Uterus (tissue), 4 donors: ENCODE measurements around the gene TSNAX. TPM values are rescaled to one million over a fixed set of nuclear protein-coding genes. Genes with fewer than 3 reads are reported as not detected.

Source experiments
- DNase-seq, 2 donors: peaks; one replicate each; pipeline ENCODE4 v3.0.0-alpha.2; 2019 to 2020
- H3K27ac ChIP-seq, 2 donors: fragments of 200-600 bp; sonication (generic); 1 replicate in 1 of 2; 2 replicates in 1 of 2; pipeline ENCODE4 v1.5.1; 2016 to 2018
- H3K27me3 ChIP-seq, 2 donors: fragments of 200-600 bp; sonication (generic); one replicate each; pipeline ENCODE4 v1.5.1; 2018 to 2019; ENCODE audit warnings: control low read depth in 1 of 2
- H3K36me3 ChIP-seq, 2 donors: fragments of 200-600 bp; sonication (generic); one replicate each; pipeline ENCODE4 v1.5.1; 2019; ENCODE audit warnings: control low read depth in 1 of 2
- H3K4me1 ChIP-seq, 2 donors: fragments of 200-600 bp; sonication (generic); one replicate each; pipeline ENCODE4 v1.5.1; 2018 to 2019; ENCODE audit warnings: control low read depth in 1 of 2
- H3K4me3 ChIP-seq, 2 donors: fragments of 200-600 bp; sonication (generic); 1 replicate in 1 of 2; 2 replicates in 1 of 2; pipeline ENCODE4 v1.5.1; 2018 to 2019; ENCODE audit warnings: mild to moderate bottlenecking in 1 of 2
- H3K9me3 ChIP-seq, 2 donors: fragments of 200-600 bp; sonication (generic); one replicate each; pipeline ENCODE4 v1.5.1; 2019; ENCODE audit warnings: control low read depth in 1 of 2
- CTCF ChIP-seq, 4 experiments: fragments of 200-600 bp in 2 of 4; fragments of 450-650 bp in 2 of 4; sonication (generic) in 2 of 4; IDR thresholded peaks; one replicate each; pipeline ENCODE4 v1.5.1; 2016 to 2019; ENCODE audit warnings: antibody characterized with exemption in 4 of 4, mild to moderate bottlenecking in 2 of 4, moderate library complexity in 1 of 4
- POLR2A ChIP-seq, 2 donors: fragments of 450-650 bp; IDR thresholded peaks; one replicate each; pipeline ENCODE4 v1.6.1; 2016; ENCODE audit warnings: antibody characterized with exemption in 2 of 2, mild to moderate bottlenecking in 1 of 2, moderate library complexity in 1 of 2
- intact Hi-C: fragments of 100-400 bp; cut with DNase I; formaldehyde crosslinking; loops from one replicate; pipeline ENCODE4 v1.15.1; 2023; ENCODE audit warnings: low total_unique reads
- total RNA-seq, 4 donors: library from RNA; depleted of rRNA in 3 of 4; stranded (reverse); fragments of >200 nt in 3 of 4; gene quantifications; one replicate each; pipeline versions ENCODE4 v1.1.0 to v1.2.4, GENCODE V29; 2014 to 2023
- donor health status: DM: yes; HTN: yes; CAD: no.

The TSNAX gene
- total RNA-seq, 4 donors from 2014 or later: 30.6 to 142 (median 63.9) TPM

- Histone ChIP-seq H3K9me3 (no peaks in the 10 kb centered on the region), H3K4me1 (no peaks in the 10 kb centered on the region), H3K27me3 (no peaks in the 10 kb centered on the region), H3K27ac (no peak overlapping the region), H3K4me3 (no peak overlapping the region), H3K36me3 (no peaks in the 10 kb centered on the region)
- TF ChIP-seq CTCF (IDR thresholded peaks at IDR 0.05) (no peak), POLR2A (IDR thresholded peaks at IDR 0.05) (no peak)
- intact Hi-C loops: no loop called here
- DNase-seq: no peak
These were observed 54.9 kb downstream of the TSNAX start for GRCh38 chr1:231583376-231583775.

GRCh38 chr1:231584117-231584516, 55.6 kb downstream of the TSNAX start:
- H3K9me3 ChIP-seq: no peaks in the 10 kb centered on the region
- H3K27ac ChIP-seq: no peak overlapping the region
- no peak for DNase-seq
- TF ChIP-seq CTCF (IDR thresholded peaks at IDR 0.05) (no peak), POLR2A (IDR thresholded peaks at IDR 0.05) (no peak)
- H3K4me3 ChIP-seq: no peak overlapping the region
- H3K27me3 ChIP-seq: no peaks in the 10 kb centered on the region
- no peaks in the 10 kb centered on the region for H3K36me3 ChIP-seq
- no peaks in the 10 kb centered on the region for H3K4me1 ChIP-seq
- intact Hi-C loops: no loop called here

GRCh38 chr1:231584921-231585320, 56.5 kb downstream of the TSNAX start:
- H3K4me3 ChIP-seq: no peak overlapping the region
- no peak overlapping the region for H3K27ac ChIP-seq
- H3K4me1 ChIP-seq: no peaks in the 10 kb centered on the region
- intact Hi-C loops: no loop called here
- H3K27me3 ChIP-seq: no peaks in the 10 kb centered on the region
- TF ChIP-seq POLR2A (IDR thresholded peaks at IDR 0.05) (no peak), CTCF (IDR thresholded peaks at IDR 0.05) (no peak)
- H3K36me3 ChIP-seq: no peaks in the 10 kb centered on the region
- no peak for DNase-seq
- no peaks in the 10 kb centered on the region for H3K9me3 ChIP-seq

DNA sequence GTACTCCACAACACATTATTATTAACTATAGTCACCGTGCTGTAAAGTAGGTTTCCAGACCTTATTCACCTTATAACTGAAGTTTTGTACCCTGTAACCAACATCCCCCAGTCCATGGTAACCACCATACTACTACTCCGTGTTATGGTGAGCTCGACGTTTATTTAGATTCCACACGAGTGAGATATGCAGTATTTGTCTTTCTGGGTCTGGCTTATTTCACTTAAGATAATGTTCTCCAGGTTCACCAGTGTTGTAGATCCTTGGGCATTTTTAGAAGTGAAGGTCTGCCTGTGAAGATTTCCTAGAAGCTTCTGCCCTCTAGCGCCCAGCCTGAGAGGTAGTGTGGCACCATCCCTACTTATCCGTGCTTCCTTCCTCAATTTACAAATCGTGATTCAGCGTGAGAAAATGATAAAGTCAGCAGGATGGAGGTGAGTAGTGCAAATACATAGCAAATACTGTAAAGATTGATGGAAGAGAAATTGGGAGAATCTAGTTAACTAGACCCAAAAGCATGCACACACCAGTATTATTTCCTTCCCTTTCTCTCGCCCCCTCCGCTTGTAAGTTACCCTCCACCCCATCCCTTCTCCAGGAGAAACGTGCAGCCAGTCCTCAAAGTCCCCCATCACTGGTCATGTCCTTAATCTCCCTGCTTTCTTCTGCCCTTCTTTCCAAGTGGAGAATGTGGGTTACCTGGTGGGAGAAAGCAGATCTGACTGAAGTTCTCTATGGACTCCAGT, 62.2 kb downstream of the TSNAX start:
- Histone ChIP-seq H3K27me3 (no peaks in the 10 kb centered on the region), H3K9me3 (no peaks in the 10 kb centered on the region), H3K4me3 (no peak overlapping the region), H3K27ac (peak overlapping the region in 1 of 2 donors; percentile 15), H3K4me1 (no peaks in the 10 kb centered on the region), H3K36me3 (no peaks in the 10 kb centered on the region)
- intact Hi-C loops: no loop called here
- no peak for TF ChIP-seq POLR2A (IDR thresholded peaks at IDR 0.05)
- peak; percentile 52 to 68 (median 58) for TF ChIP-seq CTCF (IDR thresholded peaks at IDR 0.05)
- peak; percentile 24 to 41 for DNase-seq

DNA sequence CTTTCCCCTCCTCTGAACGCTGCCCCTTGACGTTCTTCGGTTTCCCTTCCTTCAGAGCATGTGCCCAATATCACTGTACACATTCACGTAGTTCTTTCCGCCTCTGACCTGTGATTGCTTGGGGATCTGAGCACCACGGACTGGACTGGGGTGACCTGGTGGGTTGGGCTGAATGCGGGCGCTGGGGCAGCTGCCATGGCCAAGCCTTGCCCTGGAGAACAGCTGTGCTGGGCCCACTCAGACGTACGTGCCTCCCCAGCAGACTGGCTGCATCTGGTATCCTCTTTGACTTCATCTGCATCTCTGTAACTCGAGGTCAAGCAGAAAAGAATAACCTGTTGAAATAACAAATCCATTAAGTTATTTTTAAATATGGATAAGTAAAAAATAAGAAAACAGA, 63.0 kb downstream of the TSNAX start:
- no peaks in the 10 kb centered on the region for H3K36me3 ChIP-seq
- H3K27ac ChIP-seq: no peak overlapping the region
- no peaks in the 10 kb centered on the region for H3K27me3 ChIP-seq
- H3K9me3 ChIP-seq: no peaks in the 10 kb centered on the region
- no peak overlapping the region for H3K4me3 ChIP-seq
- DNase-seq: no peak
- no peaks in the 10 kb centered on the region for H3K4me1 ChIP-seq
- intact Hi-C loops: no loop called here
- TF ChIP-seq POLR2A (IDR thresholded peaks at IDR 0.05): no peak
